Measurements from ENCODE around the gene CNP. TPM values are rescaled to one million over a fixed set of nuclear protein-coding genes. Genes with fewer than 3 reads are reported as not detected.
"Not testable (repeated sequence)": the region's sequence is repeated elsewhere in the genome, so short reads cannot be mapped to it uniquely, and the experiment has no call there.

The CNP gene
- total RNA-seq, 1 donor from 2014 or later, result 72.9 TPM

DNA sequence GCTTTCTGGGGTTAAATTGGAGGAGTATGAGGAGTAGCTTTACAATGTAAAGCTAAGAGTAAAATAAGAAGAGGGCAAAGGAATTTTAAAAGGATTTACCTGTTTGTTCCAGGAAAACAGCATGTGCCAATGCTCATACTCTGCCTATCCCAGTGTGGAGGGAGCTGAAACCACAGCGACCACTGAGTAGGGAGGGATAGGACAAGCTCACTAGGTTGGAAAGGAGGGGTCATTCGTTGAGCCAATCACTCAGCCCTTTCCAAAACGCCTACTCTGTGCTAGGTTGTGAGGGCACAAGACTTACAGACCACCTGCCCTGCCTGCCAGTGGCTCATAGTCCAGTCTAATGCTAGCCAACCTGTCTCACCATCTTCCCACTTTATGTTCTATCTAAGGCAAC lies 51.7 kb downstream of the CNP start:
- TF ChIP-seq, protein P1, sequence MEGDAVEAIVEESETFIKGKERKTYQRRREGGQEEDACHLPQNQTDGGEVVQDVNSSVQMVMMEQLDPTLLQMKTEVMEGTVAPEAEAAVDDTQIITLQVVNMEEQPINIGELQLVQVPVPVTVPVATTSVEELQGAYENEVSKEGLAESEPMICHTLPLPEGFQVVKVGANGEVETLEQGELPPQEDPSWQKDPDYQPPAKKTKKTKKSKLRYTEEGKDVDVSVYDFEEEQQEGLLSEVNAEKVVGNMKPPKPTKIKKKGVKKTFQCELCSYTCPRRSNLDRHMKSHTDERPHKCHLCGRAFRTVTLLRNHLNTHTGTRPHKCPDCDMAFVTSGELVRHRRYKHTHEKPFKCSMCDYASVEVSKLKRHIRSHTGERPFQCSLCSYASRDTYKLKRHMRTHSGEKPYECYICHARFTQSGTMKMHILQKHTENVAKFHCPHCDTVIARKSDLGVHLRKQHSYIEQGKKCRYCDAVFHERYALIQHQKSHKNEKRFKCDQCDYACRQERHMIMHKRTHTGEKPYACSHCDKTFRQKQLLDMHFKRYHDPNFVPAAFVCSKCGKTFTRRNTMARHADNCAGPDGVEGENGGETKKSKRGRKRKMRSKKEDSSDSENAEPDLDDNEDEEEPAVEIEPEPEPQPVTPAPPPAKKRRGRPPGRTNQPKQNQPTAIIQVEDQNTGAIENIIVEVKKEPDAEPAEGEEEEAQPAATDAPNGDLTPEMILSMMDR (IDR thresholded peaks at IDR 0.05), result no peak
- Histone ChIP-seq H3K9me3 (no peaks in the 10 kb centered on the region), H3K36me3 (peaks cover 15 to 18% of the 10 kb centered on the region in 2 donors), H3K27ac (peak overlapping the region; percentile 93 to 94), H3K4me1 (peaks cover 14 to 34% of the 10 kb centered on the region in 2 donors), H3K4me3 (peak overlapping the region; percentile 88 to 91), H3K27me3 (no peaks in the 10 kb centered on the region)
- no peak for DNase-seq (ENCODE audit: low spot score in 2 of 2)
- intact Hi-C loops (cut with DNase I), result no loop called here

DNA sequence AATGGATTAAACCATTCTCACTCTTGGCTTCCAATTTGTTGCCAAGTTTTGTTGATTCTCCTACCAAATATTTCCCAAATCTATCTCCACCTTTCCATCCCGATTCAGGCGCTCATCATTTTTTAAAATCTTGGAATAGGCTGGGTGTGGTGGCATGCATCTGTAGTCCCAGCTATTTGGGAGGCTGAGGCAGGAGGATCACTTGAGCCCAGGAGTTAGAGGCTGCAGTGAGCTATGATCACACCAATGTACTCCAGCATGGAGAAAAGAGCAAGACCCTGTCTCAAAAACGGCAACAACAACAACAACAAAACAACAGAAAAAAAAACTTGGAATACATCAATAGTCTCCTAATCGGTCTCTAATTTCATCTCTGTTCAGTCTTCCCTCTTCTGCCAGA lies 52.4 kb downstream of the CNP start:
- H3K27me3 ChIP-seq, result no peaks in the 10 kb centered on the region
- intact Hi-C loops (cut with DNase I), result no loop called here
- DNase-seq (ENCODE audit: low spot score in 2 of 2), result no peak
- H3K4me3 ChIP-seq, result no peak overlapping the region
- TF ChIP-seq, protein P1 (IDR thresholded peaks at IDR 0.05), result no peak
- peaks cover 21 to 24% of the 10 kb centered on the region in 2 donors for H3K36me3 ChIP-seq
- no peaks in the 10 kb centered on the region for H3K9me3 ChIP-seq
- no peak overlapping the region for H3K27ac ChIP-seq
- H3K4me1 ChIP-seq, result peaks cover 14 to 29% of the 10 kb centered on the region in 2 donors

DNA sequence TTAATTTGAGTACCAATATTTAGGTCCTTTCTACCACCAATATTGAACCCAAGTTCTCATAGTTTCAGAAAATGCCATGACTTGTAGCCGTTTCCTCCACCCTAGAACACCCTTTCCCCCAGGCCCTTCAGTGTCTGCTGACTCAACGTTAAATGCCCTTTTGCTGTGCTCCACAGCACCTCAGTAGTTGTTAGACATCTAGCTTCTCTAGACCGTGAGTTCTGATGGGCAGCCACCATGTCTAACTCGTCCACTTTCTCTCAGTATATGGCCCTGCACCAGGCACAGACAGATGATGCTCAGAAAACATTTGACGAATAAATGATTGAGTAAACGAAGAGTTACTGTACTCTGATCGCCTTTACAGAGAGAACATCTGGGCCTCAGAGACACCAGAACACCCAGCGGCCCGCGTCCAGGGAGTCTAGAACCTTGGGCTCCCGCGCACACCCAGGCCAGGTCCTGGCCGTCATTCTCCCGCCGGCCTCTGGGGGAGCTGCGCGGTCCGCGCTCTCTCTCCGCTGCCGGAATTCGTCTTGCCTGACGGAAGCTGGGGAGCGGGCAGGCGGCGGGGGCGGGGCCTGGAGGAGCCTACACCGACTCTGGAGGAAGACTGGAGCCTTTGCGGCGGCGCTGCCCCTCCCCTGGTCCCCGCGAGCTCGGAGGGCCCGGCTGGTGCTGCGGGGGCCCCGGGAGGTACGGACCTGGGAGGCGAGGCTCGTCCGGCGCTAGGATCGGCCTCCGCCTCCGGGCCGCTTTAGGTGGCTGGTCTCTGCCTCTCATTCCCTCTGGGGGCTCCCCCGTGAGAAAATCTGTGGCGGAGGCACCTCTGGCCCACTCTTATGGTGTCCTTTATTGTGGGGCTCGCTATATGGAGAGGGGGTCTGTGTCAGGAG lies 53.2 kb downstream of the CNP start, which contains the start of gene NKIRAS2:
NKIRAS2 (plus strand) TSS at position 582 of the 896 bp plus-strand sequence. CDS start 1,488 bp downstream, outside the sequence.
- Histone ChIP-seq H3K9me3 (no peaks in the 10 kb centered on the region), H3K36me3 (peaks cover 24 to 28% of the 10 kb centered on the region in 2 donors), H3K27me3 (no peaks in the 10 kb centered on the region), H3K4me3 (peak within 1 kb of the TSS; percentile 84 to 91), H3K4me1 (peaks cover 14 to 31% of the 10 kb centered on the region in 2 donors), H3K27ac (peak within 1 kb of the TSS; percentile 83 to 85)
- intact Hi-C loops (cut with DNase I), result loop anchor here (2.0 to 10.0 kb wide), 2 partner anchors 53 to 1875 kb away; partner anchors contain the start of genes CASC3 and CNP
- peak; percentile 78 to 96 for DNase-seq (ENCODE audit: low spot score in 2 of 2)
- TF ChIP-seq, protein P1 (IDR thresholded peaks at IDR 0.05), result peak; percentile 86 to 98 (median 96)

DNA sequence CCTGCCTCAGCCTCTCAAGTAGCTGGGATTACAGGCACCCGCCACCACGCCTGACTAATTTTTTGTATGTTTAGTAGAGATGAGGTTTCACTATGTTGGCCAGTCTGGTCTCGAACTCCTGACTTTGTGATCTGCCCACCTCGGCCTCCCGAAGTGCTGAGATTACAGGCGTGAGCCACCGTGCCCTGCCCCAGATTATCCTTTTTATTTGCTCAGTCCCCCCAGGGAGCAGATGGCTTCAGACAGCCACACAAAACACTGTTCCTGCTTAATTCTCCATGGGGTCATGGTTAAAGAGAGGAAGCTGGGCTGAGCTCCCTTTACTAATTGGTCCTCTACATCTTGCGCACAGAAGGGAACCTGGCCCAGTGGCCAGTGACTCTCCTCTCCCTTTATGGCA lies 54.2 kb downstream of the CNP start:
- intact Hi-C loops (cut with DNase I), result loop anchor here (2.0 to 10.0 kb wide), 2 partner anchors 54 to 1876 kb away; partner anchors contain the start of genes CASC3 and CNP
- H3K27ac ChIP-seq, result peak overlapping the region in 1 of 2 donors; percentile 83
- not testable (repeated sequence) for H3K27me3 ChIP-seq; H3K9me3 ChIP-seq; DNase-seq (ENCODE audit: low spot score in 2 of 2)
- H3K4me3 ChIP-seq, result peak overlapping the region; percentile 84 to 91
- H3K36me3 ChIP-seq, result peaks cover 24 to 28% of the 10 kb centered on the region in 2 donors
- peaks cover 11 to 26% of the 10 kb centered on the region in 2 donors for H3K4me1 ChIP-seq

DNA sequence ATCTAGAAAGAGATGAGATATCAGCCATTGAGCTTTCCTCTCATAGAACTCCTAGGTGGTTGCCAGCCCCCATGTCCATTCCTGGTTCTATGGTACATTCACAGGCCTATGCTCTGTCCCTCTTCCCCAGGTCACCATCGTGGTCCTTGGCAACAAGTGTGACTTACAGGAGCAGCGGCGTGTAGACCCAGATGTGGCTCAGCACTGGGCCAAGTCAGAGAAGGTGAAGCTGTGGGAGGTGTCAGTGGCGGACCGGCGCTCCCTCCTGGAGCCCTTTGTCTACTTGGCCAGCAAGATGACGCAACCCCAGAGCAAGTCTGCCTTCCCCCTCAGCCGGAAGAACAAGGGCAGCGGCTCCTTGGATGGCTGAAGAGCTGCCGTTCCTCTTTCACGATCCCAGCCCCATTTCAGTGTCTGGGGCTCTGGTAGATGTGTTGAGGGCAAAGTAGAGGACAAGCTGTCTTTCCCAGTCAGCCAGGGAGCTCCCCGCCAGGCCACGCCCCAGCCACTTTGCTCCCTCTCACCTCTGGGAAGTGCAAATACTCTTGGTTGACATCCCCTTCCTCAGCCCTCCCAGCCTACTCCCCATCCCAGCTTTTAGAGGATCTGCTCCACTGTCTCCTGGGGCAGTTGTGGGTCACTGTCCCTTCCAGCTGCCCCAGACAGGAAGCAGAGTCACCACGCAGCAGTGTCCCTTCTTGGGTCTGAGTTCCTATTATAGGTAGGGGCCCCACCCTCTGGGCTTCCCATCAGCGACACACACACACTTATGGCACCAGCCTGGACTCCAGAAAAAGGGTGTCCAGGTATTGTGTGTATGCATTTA lies 57.1 kb downstream of the CNP start:
- DNase-seq (ENCODE audit: low spot score in 2 of 2), result peak in 1 of 2 donors; percentile 73
- Histone ChIP-seq H3K36me3 (peaks cover 24 to 28% of the 10 kb centered on the region in 2 donors), H3K27me3 (no peaks in the 10 kb centered on the region), H3K4me3 (no peak overlapping the region), H3K4me1 (peaks cover 3 to 17% of the 10 kb centered on the region in 2 donors), H3K27ac (peak overlapping the region; percentile 0 to 2), H3K9me3 (no peaks in the 10 kb centered on the region)
- TF ChIP-seq, protein P1 (IDR thresholded peaks at IDR 0.05), result no peak
- intact Hi-C loops (cut with DNase I), result loop anchor here (10.0 kb wide), 1 partner anchor 1879 kb away; the partner anchor contains the start of gene CASC3
